CD4-positive, alpha-beta memory T cell (primary cell): Measurements from ENCODE around the gene LTK. TPM values are rescaled to one million over a fixed set of nuclear protein-coding genes. Genes with fewer than 3 reads are reported as not detected.
A peak's percentile ranks its signal among the peaks of the same experiment; 100 is the strongest.

Source experiments
- CTCF ChIA-PET: fragments of 350-600 bp; sonication (Branson Sonifier 250); formaldehyde crosslinking; loops from one replicate; lab custom pipeline; 2021; ENCODE audit warnings: inconsistent platforms; ENCODE audit not compliant: partially characterized antibody; lab: Charles Lee
- POLR2A ChIA-PET: fragments of 350-600 bp; sonication (Branson Sonifier 250); formaldehyde crosslinking; loops from one replicate; lab custom pipeline; 2021; ENCODE audit not compliant: partially characterized antibody; lab: Charles Lee
- DNase-seq, 5 donors: peaks; one replicate each; pipeline versions ENCODE4 v3.0.0 to v3.0.0-alpha.2; 2020 to 2022; ENCODE audit warnings: mixed read lengths in 1 of 5
- H3K27ac ChIP-seq: one replicate; pipeline ENCODE4 v1.7.0; 2013; ENCODE audit warnings: low read depth, low read length
- H3K27me3 ChIP-seq: 2 replicates; pipeline ENCODE4 v1.7.0; 2013; ENCODE audit warnings: mild to moderate bottlenecking, low read length, moderate library complexity; ENCODE audit not compliant: insufficient read depth
- H3K36me3 ChIP-seq: 2 replicates; pipeline ENCODE4 v1.7.0; 2013; ENCODE audit warnings: mild to moderate bottlenecking, low read length, moderate library complexity; ENCODE audit not compliant: insufficient read depth
- H3K4me1 ChIP-seq: 2 replicates; pipeline ENCODE4 v1.7.0; 2013; ENCODE audit warnings: mild to moderate bottlenecking, low read length, moderate library complexity; ENCODE audit not compliant: insufficient read depth
- H3K4me3 ChIP-seq, 2 donors: one replicate each; pipeline ENCODE4 v1.7.0; 2013; ENCODE audit warnings: low read length in 2 of 2, mild to moderate bottlenecking in 1 of 2
- H3K9me3 ChIP-seq, 2 donors: one replicate each; pipeline ENCODE4 v1.7.0; 2013; ENCODE audit warnings: low read length in 2 of 2, control low read depth in 1 of 2; ENCODE audit not compliant: control insufficient read depth in 1 of 2
- H3K27ac Mint-ChIP-seq, 7 donors: one replicate each; pipeline ENCODE4 v1.8.0; 2020 to 2021; ENCODE audit warnings: mixed read lengths in 7 of 7, mild to moderate bottlenecking in 6 of 7, inconsistent platforms in 3 of 7, moderate library complexity in 3 of 7
- H3K27me3 Mint-ChIP-seq, 2 donors: one replicate each; pipeline ENCODE4 v1.8.0; 2020 to 2021; ENCODE audit warnings: mixed read lengths in 2 of 2
- H3K36me3 Mint-ChIP-seq, 2 donors: one replicate each; pipeline ENCODE4 v1.8.0; 2020 to 2021; ENCODE audit warnings: mixed read lengths in 2 of 2, inconsistent platforms in 1 of 2, mild to moderate bottlenecking in 1 of 2
- H3K4me1 Mint-ChIP-seq, 4 donors: one replicate each; pipeline ENCODE4 v1.8.0; 2020 to 2021; ENCODE audit warnings: mixed read lengths in 4 of 4, mild to moderate bottlenecking in 1 of 4
- H3K4me3 Mint-ChIP-seq, 8 donors: one replicate each; pipeline ENCODE4 v1.8.0; 2020 to 2021; ENCODE audit warnings: mixed read lengths in 8 of 8, mild to moderate bottlenecking in 7 of 8, moderate library complexity in 6 of 8, inconsistent platforms in 3 of 8
- H3K9me3 Mint-ChIP-seq, 8 donors: one replicate each; pipeline ENCODE4 v1.8.0; 2020 to 2021; ENCODE audit warnings: mixed read lengths in 8 of 8, mild to moderate bottlenecking in 5 of 8, inconsistent platforms in 3 of 8, moderate library complexity in 1 of 8
- intact Hi-C: fragments of 100-400 bp; cut with micrococcal nuclease; formaldehyde crosslinking; loops from one replicate; pipeline ENCODE4 v1.15.1; 2023
- polyA plus RNA-seq, 2 donors: library from polyadenylated mRNA; unstranded; fragments of 300-500 nt; fragmentation: Illumina TruSeq; gene quantifications; one replicate each; pipeline ENCODE4 v1.2.3, GENCODE V29; 2021
- total RNA-seq, 2 experiments: library from RNA; stranded (reverse); gene quantifications; one replicate each; pipeline ENCODE4 v1.2.3, GENCODE V29; 2021

Gene LTK
- total and polyA plus RNA-seq, 4 experiments from 2014 or later: 1.9 to 5.1 (median 3.7) TPM

GRCh38 chr15:41506796-41507341 is 6.8 kb downstream of the LTK start:
- no peaks in the 10 kb centered on the region for H3K27me3 ChIP-seq
- POLR2A ChIA-PET: no interaction called here
- H3K4me1 Mint-ChIP-seq: peaks cover under 1 to 18% (median 2%) of the 10 kb centered on the region in 4 donors
- intact Hi-C loops: no loop called here
- H3K4me3 ChIP-seq: no peak overlapping the region
- DNase-seq: no peak
- H3K27me3 Mint-ChIP-seq: peaks cover 1 to 2% of the 10 kb centered on the region in 2 donors
- no peak overlapping the region for H3K27ac Mint-ChIP-seq
- H3K36me3 ChIP-seq: no peaks in the 10 kb centered on the region
- H3K27ac ChIP-seq: no peak overlapping the region
- CTCF ChIA-PET: interaction anchor here (0.9 to 3.8 kb wide), 4 partner anchors 9 to 45 kb away, joined by 3 to 23 read pairs (median 5); partner anchors contain the start of gene ITPKA
- no peaks in the 10 kb centered on the region for H3K9me3 ChIP-seq
- H3K9me3 Mint-ChIP-seq: no peaks in the 10 kb centered on the region
- H3K4me1 ChIP-seq: peaks cover 8% of the 10 kb centered on the region
- H3K36me3 Mint-ChIP-seq: no peaks in the 10 kb centered on the region
- H3K4me3 Mint-ChIP-seq: no peak overlapping the region

GRCh38 chr15:41505776-41506175 is 7.9 kb downstream of the LTK start:
- Mint-ChIP-seq H3K9me3 (no peaks in the 10 kb centered on the region), H3K27me3 (peaks cover 2 to 6% of the 10 kb centered on the region in 2 donors), H3K4me1 (peaks cover 5 to 28% (median 9%) of the 10 kb centered on the region in 4 donors), H3K36me3 (no peaks in the 10 kb centered on the region), H3K4me3 (peak overlapping the region in 1 of 8 donors; percentile 52), H3K27ac (no peak overlapping the region)
- intact Hi-C loops: no loop called here
- Histone ChIP-seq H3K4me3 (no peak overlapping the region), H3K27me3 (no peaks in the 10 kb centered on the region), H3K9me3 (no peaks in the 10 kb centered on the region), H3K4me1 (peaks cover 18% of the 10 kb centered on the region), H3K36me3 (no peaks in the 10 kb centered on the region), H3K27ac (no peak overlapping the region)
- ChIA-PET POLR2A (no interaction called here), CTCF (interaction anchor here (1.1 to 3.8 kb wide), 2 partner anchors 41 to 601 kb away, joined by 3 to 23 read pairs; no protein-coding TSS in a partner anchor)
- no peak for DNase-seq

GRCh38 chr15:41504751-41505492 is 8.7 kb downstream of the LTK start:
- Histone ChIP-seq H3K27ac (no peak overlapping the region), H3K4me1 (peaks cover 19% of the 10 kb centered on the region), H3K36me3 (no peaks in the 10 kb centered on the region), H3K27me3 (no peaks in the 10 kb centered on the region), H3K4me3 (no peak overlapping the region), H3K9me3 (no peaks in the 10 kb centered on the region)
- intact Hi-C loops: loop anchor here (5.0 kb wide), 2 partner anchors 37 to 52 kb away; partner anchors contain the start of genes RPAP1 and TYRO3
- no peaks in the 10 kb centered on the region for H3K36me3 Mint-ChIP-seq
- H3K9me3 Mint-ChIP-seq: no peaks in the 10 kb centered on the region
- H3K4me1 Mint-ChIP-seq: peaks cover 5 to 28% (median 10%) of the 10 kb centered on the region in 4 donors
- CTCF ChIA-PET: interaction anchor here (1.1 to 3.8 kb wide), 2 partner anchors 40 to 600 kb away, joined by 3 to 23 read pairs; no protein-coding TSS in a partner anchor
- no peak overlapping the region for H3K4me3 Mint-ChIP-seq
- peaks cover 0 to 9% of the 10 kb centered on the region in 2 donors for H3K27me3 Mint-ChIP-seq
- no peak for DNase-seq
- POLR2A ChIA-PET: no interaction called here
- no peak overlapping the region for H3K27ac Mint-ChIP-seq

DNA sequence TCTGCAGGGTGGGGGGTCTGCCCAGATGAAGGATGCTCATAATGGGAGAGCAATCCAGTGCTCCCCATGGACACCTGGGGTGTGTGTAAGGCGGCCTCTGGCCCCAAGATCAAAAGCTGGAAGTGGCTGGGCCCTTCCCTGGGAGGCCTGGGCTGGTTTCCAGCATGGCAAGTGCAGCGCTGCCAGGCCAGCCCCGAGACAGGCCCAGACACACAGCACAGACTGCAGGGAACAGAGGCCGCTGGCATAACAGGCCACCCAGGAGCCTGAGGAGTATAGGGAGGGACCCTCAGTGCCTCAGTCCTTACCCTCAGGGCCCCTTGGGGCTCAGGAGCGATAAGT is 10.0 kb downstream of the LTK start:
- Histone ChIP-seq H3K4me1 (peaks cover 19% of the 10 kb centered on the region), H3K27ac (no peak overlapping the region), H3K9me3 (no peaks in the 10 kb centered on the region), H3K36me3 (no peaks in the 10 kb centered on the region), H3K4me3 (no peak overlapping the region), H3K27me3 (no peaks in the 10 kb centered on the region)
- Mint-ChIP-seq H3K9me3 (no peaks in the 10 kb centered on the region), H3K36me3 (no peaks in the 10 kb centered on the region), H3K27ac (peak overlapping the region in 1 of 7 donors; percentile 62), H3K27me3 (peaks cover 7 to 17% of the 10 kb centered on the region in 2 donors), H3K4me3 (peak overlapping the region in 4 of 8 donors; percentile 55 to 63 (median 62)), H3K4me1 (peaks cover 5 to 28% (median 10%) of the 10 kb centered on the region in 4 donors)
- DNase-seq: no peak
- intact Hi-C loops: loop anchor here (5.0 kb wide), 2 partner anchors 39 to 54 kb away; partner anchors contain the start of genes RPAP1 and TYRO3
- CTCF ChIA-PET: interaction anchor here (1.9 kb wide), 1 partner anchor 38 kb away, joined by 6 read pairs; no protein-coding TSS in a partner anchor
- POLR2A ChIA-PET: interaction anchor here (1.5 kb wide), 1 partner anchor 10 kb away, joined by 4 read pairs; the partner anchor contains the start of gene ITPKA

DNA sequence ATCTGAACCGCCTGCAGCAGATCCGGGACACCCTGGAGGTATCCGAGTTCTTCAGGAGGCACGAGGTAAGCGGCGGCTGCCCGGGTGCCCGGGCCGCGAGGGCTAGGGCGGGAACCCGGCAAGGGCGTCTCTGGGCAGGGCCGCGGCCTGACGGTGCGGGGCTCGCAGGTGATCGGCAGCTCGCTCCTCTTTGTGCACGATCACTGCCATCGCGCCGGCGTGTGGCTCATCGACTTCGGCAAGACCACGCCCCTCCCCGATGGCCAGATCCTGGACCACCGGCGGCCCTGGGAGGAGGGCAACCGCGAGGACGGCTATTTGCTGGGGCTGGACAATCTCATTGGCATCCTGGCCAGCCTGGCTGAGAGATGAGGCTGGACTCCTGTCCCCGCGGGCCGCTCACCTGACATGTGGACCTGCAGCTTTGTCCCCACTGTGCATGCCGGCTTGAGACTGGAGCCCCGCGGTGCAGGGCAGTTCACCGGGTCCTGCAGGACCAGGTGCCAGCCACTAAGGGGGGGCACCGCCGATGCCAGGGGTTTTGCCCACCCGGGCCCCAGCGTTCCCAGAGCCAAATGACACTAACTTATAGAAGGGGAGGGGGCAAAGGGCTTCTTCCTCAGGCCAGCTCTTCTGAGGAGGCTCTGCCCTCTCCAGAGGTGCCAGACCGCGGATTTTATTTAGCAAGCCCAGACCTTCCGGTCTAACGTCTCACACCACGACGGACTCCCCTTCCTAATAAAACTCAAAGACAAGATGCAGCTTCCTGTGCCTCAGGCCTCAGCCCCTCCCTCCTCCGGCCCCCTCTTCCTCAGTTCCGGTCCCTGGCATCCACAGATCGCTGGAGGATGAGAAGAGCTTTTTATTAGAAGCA is 10.6 kb downstream of the LTK start:
- no peak for DNase-seq
- H3K4me1 ChIP-seq: peaks cover 19% of the 10 kb centered on the region
- Mint-ChIP-seq H3K4me3 (peak overlapping the region; percentile 73 to 84 (median 76)), H3K9me3 (no peaks in the 10 kb centered on the region), H3K4me1 (peaks cover 5 to 28% (median 10%) of the 10 kb centered on the region in 4 donors), H3K27me3 (peaks cover 10 to 20% of the 10 kb centered on the region in 2 donors), H3K36me3 (no peaks in the 10 kb centered on the region), H3K27ac (peak overlapping the region in 2 of 7 donors; percentile 15 to 62)
- no peaks in the 10 kb centered on the region for H3K27me3 ChIP-seq
- H3K9me3 ChIP-seq: no peaks in the 10 kb centered on the region
- ChIA-PET POLR2A (interaction anchor here (1.3 to 1.5 kb wide), 2 partner anchors 10 to 55 kb away, joined by 3 to 4 read pairs; partner anchors contain the start of gene ITPKA), CTCF (interaction anchor here (1.9 kb wide), 1 partner anchor 37 kb away, joined by 6 read pairs; no protein-coding TSS in a partner anchor)
- peak overlapping the region; percentile 23 to 50 for H3K4me3 ChIP-seq
- intact Hi-C loops: loop anchor here (1.0 to 5.0 kb wide), 3 partner anchors 10 to 54 kb away; partner anchors contain the start of genes ITPKA, RPAP1 and TYRO3
- no peaks in the 10 kb centered on the region for H3K36me3 ChIP-seq
- no peak overlapping the region for H3K27ac ChIP-seq

- ChIA-PET POLR2A (interaction anchor here (1.2 to 1.8 kb wide), 4 partner anchors 9 to 158 kb away, joined by 3 to 8 read pairs (median 4); partner anchors contain the start of genes ITPKA and MGA), CTCF (interaction anchor here (1.9 kb wide), 1 partner anchor 36 kb away, joined by 6 read pairs; no protein-coding TSS in a partner anchor)
- Histone ChIP-seq H3K27ac (no peak overlapping the region), H3K27me3 (peaks cover 1% of the 10 kb centered on the region), H3K4me1 (peaks cover 19% of the 10 kb centered on the region), H3K9me3 (no peaks in the 10 kb centered on the region), H3K4me3 (peak overlapping the region; percentile 23 to 50), H3K36me3 (no peaks in the 10 kb centered on the region)
- no peaks in the 10 kb centered on the region for H3K36me3 Mint-ChIP-seq
- peaks cover 14 to 23% of the 10 kb centered on the region in 2 donors for H3K27me3 Mint-ChIP-seq
- H3K4me3 Mint-ChIP-seq: peak overlapping the region; percentile 73 to 84 (median 76)
- peaks cover 5 to 28% (median 10%) of the 10 kb centered on the region in 4 donors for H3K4me1 Mint-ChIP-seq
- intact Hi-C loops: loop anchor here (1.0 to 5.0 kb wide), 3 partner anchors 9 to 55 kb away; partner anchors contain the start of genes ITPKA, RPAP1 and TYRO3
- H3K27ac Mint-ChIP-seq: peak overlapping the region in 4 of 7 donors; percentile 15 to 75 (median 44)
- no peaks in the 10 kb centered on the region for H3K9me3 Mint-ChIP-seq
- peak; percentile 33 to 60 (median 49) for DNase-seq
Measured at GRCh38 chr15:41501931-41502794, 11.5 kb downstream of the LTK start.
